Ovary (tissue), 9 donors: ENCODE measurements around the gene LRMDA. TPM values are rescaled to one million over a fixed set of nuclear protein-coding genes. Genes with fewer than 3 reads are reported as not detected.

ENCODE experiments used
- DNase-seq, 5 donors: peaks; one replicate each; pipeline ENCODE4 v3.0.0-alpha.2; 2019 to 2020
- H3K27ac ChIP-seq, 2 donors: fragments of 200-600 bp; one replicate each; pipeline versions ENCODE4 v1.5.1 to v1.8.0; 2019 to 2022
- H3K27me3 ChIP-seq: fragments of 200-600 bp; one replicate; pipeline ENCODE4 v1.8.0; 2022
- H3K36me3 ChIP-seq: fragments of 200-600 bp; sonication (generic); one replicate; pipeline ENCODE4 v1.5.1; 2019
- H3K4me1 ChIP-seq: one replicate; pipeline ENCODE4 v1.8.1; 2013; ENCODE audit warnings: mild to moderate bottlenecking, moderate library complexity; ENCODE audit not compliant: insufficient read depth
- H3K4me3 ChIP-seq: fragments of 200-600 bp; sonication (generic); one replicate; pipeline ENCODE4 v1.5.1; 2017
- H3K9me3 ChIP-seq, 2 donors: fragments of 200-600 bp in 1 of 2; sonication (generic) in 1 of 2; one replicate each; pipeline versions ENCODE4 v1.5.1 to v1.8.1; 2013 to 2019; ENCODE audit warnings: mild to moderate bottlenecking in 1 of 2, moderate library complexity in 1 of 2
- EP300 ChIP-seq: sonication (generic); formaldehyde crosslinking; IDR thresholded peaks from one replicate; pipeline ENCODE4 v1.6.1; 2017; ENCODE audit warnings: antibody characterized with exemption
- POLR2A ChIP-seq: fragments of 450-650 bp; IDR thresholded peaks from one replicate; pipeline ENCODE4 v1.6.1; 2017; ENCODE audit warnings: antibody characterized with exemption, mild to moderate bottlenecking, moderate library complexity
- WGBS, 3 donors: extraction: QIAGEN DNeasy Blood & Tissue Kit in 1 of 3; methylation state at CpG; one replicate each; pipeline versions ENCODE4 v1.1.5 to v1.1.7; 2013 to 2017; 5-methylcytosine and 5-hydroxymethylcytosine counted together
- intact Hi-C, 4 donors: fragments of 100-400 bp; cut with DNase I; formaldehyde crosslinking; loops; one replicate each; pipeline versions ENCODE4 v1.11.0 to v1.15.1; 2022 to 2023
- polyA plus RNA-seq, 2 donors: library from polyadenylated mRNA; stranded (reverse); fragments of 200-250 nt in 1 of 2; fragments of 350-450 nt in 1 of 2; fragmentation: Illumina TruSeq in 1 of 2; extraction: RNeasy Lipid Tissue Mini Kit (QIAGEN cat#74804) in 1 of 2; gene quantifications; one replicate each; pipeline ENCODE4 v1.2.3, GENCODE V29; 2013 to 2014
- total RNA-seq, 7 donors: library from RNA; depleted of rRNA in 2 of 7; stranded (reverse); fragments of >200 nt in 2 of 7; fragmentation: NEBNext Ultra II Directional in 3 of 7; extraction: Animal tissue kit (Norgen Biotek cat#: 25700) in 3 of 7; gene quantifications; one replicate each; pipeline versions ENCODE4 v1.1.0 to v1.2.4, GENCODE V29; 2016 to 2023
- TF ChIP-seq, protein P1 (sequence below), 3 donors: fragments of 450-650 bp in 2 of 3; fragments of 200-600 bp in 1 of 3; IDR thresholded peaks; one replicate each; pipeline versions ENCODE4 v1.5.1 to v1.8.0; 2016 to 2022; ENCODE audit warnings: antibody characterized with exemption in 3 of 3, mild to moderate bottlenecking in 1 of 3
- donor health status: DM: no; HTN: no; CAD: no; lungs with moderate emphysema.
- donor health status: DM: no; HTN: no; CAD: no.
- donor health status: Bipolar disorder and iron deficiency.
- donor health status: DM: yes; HTN: yes; CAD: no.
- donor health status: DM: no; HTN: no; CAD: no.
- donor health status: DM: yes; HTN: yes; CAD: no.

The LRMDA gene
- total and polyA plus RNA-seq, 9 donors: 14.8 to 30.7 (median 22.9) TPM

DNA sequence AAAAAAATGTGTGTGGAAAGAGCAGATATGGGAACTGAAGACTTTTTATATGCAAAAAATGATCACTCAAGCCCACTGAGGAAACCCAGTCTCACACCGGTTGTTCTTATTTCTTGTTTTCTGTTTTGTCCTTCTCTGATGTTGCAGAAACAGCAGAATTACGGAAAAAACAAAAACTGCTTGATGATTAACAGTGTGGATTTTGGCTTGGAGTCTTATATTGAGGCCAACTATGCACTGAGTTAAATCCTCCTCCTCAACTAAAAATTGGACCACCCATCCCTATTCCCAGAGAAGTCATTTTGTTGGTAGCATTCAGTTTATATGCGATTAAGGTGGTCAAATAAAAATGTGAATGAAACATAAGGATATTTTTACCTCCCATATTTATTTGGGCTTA, 246.1 kb downstream of the LRMDA start:
- intact Hi-C loops: no loop called here
- 14 to 15% (median 15%) methylated on average over 3 of the region's 3 CpGs for WGBS, 3 donors
- no peak for DNase-seq
- Histone ChIP-seq H3K27me3 (no peaks in the 10 kb centered on the region), H3K36me3 (no peaks in the 10 kb centered on the region), H3K9me3 (no peaks in the 10 kb centered on the region), H3K4me1 (no peaks in the 10 kb centered on the region), H3K27ac (no peak overlapping the region), H3K4me3 (no peak overlapping the region)
- TF ChIP-seq EP300 (no peak), POLR2A (no peak)
- TF ChIP-seq, protein P1, sequence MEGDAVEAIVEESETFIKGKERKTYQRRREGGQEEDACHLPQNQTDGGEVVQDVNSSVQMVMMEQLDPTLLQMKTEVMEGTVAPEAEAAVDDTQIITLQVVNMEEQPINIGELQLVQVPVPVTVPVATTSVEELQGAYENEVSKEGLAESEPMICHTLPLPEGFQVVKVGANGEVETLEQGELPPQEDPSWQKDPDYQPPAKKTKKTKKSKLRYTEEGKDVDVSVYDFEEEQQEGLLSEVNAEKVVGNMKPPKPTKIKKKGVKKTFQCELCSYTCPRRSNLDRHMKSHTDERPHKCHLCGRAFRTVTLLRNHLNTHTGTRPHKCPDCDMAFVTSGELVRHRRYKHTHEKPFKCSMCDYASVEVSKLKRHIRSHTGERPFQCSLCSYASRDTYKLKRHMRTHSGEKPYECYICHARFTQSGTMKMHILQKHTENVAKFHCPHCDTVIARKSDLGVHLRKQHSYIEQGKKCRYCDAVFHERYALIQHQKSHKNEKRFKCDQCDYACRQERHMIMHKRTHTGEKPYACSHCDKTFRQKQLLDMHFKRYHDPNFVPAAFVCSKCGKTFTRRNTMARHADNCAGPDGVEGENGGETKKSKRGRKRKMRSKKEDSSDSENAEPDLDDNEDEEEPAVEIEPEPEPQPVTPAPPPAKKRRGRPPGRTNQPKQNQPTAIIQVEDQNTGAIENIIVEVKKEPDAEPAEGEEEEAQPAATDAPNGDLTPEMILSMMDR (IDR thresholded peaks at IDR 0.05): no peak

DNA sequence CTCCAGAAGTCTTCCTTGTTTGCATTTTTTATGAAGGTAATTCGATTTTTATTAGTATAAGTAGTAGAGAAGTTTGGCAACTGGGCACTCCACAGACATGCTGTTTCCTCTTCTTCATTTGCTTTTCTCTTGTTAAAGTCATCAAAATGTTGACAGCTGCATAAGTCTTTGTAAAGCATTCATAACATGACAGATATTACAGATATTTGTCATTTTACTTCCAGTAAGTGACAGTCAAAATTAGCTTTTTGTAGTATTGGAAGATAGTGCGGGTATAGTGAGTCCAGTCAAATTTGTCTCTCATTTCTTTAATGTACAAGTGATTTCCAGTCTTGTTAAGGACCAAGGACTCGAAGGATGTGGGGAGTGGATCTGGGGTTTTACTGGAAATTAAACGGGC, 247.1 kb downstream of the LRMDA start:
- H3K4me3 ChIP-seq: no peak overlapping the region
- H3K27ac ChIP-seq: no peak overlapping the region
- DNase-seq: no peak
- no peaks in the 10 kb centered on the region for H3K9me3 ChIP-seq
- WGBS, 3 donors: 85 to 95% (median 91%) methylated on average over 4 of the region's 4 CpGs
- no peaks in the 10 kb centered on the region for H3K36me3 ChIP-seq
- intact Hi-C loops: no loop called here
- H3K27me3 ChIP-seq: no peaks in the 10 kb centered on the region
- no peak for TF ChIP-seq EP300
- no peak for TF ChIP-seq POLR2A
- TF ChIP-seq, protein P1 (IDR thresholded peaks at IDR 0.05): no peak
- H3K4me1 ChIP-seq: no peaks in the 10 kb centered on the region

GRCh38 chr10:75679536-75679935, 248.1 kb downstream of the LRMDA start:
- TF ChIP-seq, protein P1 (IDR thresholded peaks at IDR 0.05): no peak
- TF ChIP-seq EP300: no peak
- no peak for TF ChIP-seq POLR2A
- H3K4me1 ChIP-seq: no peaks in the 10 kb centered on the region
- no peak overlapping the region for H3K4me3 ChIP-seq
- intact Hi-C loops: no loop called here
- no peaks in the 10 kb centered on the region for H3K9me3 ChIP-seq
- no peak overlapping the region for H3K27ac ChIP-seq
- no peak for DNase-seq
- WGBS, 3 donors: 72 to 83% (median 76%) methylated on average over 2 of the region's 2 CpGs
- no peaks in the 10 kb centered on the region for H3K36me3 ChIP-seq
- no peaks in the 10 kb centered on the region for H3K27me3 ChIP-seq

DNA sequence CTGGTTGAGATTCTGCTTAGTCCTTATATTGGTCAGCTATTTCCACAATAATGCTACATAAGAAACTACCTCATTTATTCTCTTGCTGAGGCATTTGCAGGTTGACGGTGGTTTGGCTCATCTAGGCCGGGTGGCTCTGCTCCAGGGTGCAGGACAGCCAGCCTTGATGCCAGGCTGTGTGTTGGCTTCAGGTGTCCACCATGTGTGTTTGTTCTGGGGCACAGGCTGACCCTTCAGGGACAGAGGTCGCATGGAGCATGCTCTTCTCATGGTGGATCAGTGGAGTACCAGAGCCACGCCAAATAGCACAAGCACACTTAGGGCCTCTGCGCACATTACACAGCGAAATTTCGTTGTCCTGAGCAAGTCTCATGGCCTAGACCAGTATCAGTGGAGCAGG, 249.9 kb downstream of the LRMDA start:
- no peak overlapping the region for H3K27ac ChIP-seq
- intact Hi-C loops: no loop called here
- no peaks in the 10 kb centered on the region for H3K27me3 ChIP-seq
- 95 to 98% (median 97%) methylated on average over 7 of the region's 7 CpGs for whole genome bisulfite sequencing, 3 donors
- no peaks in the 10 kb centered on the region for H3K4me1 ChIP-seq
- no peak for DNase-seq
- H3K4me3 ChIP-seq: no peak overlapping the region
- H3K9me3 ChIP-seq: no peaks in the 10 kb centered on the region
- no peaks in the 10 kb centered on the region for H3K36me3 ChIP-seq
- TF ChIP-seq POLR2A (no peak), EP300 (no peak)
- TF ChIP-seq, protein P1 (IDR thresholded peaks at IDR 0.05): no peak
